Forelimb muscle (tissue), 1 donor: ENCODE measurements around the gene NTF3. TPM values are rescaled to one million over a fixed set of nuclear protein-coding genes. Genes with fewer than 3 reads are reported as not detected.
"Not testable (repeated sequence)": the region's sequence is repeated elsewhere in the genome, so short reads cannot be mapped to it uniquely, and the experiment has no call there.

Source experiments
- DNase-seq: peaks from one replicate; pipeline ENCODE4 v3.0.0-alpha.2; 2013; ENCODE audit warnings: low read depth
- polyA plus RNA-seq: library from polyadenylated mRNA; unstranded; fragments of 120-200 nt; gene quantifications from one replicate; pipeline ENCODE4 v1.2.1, GENCODE V29; 2013; ENCODE audit not compliant: insufficient read length

The NTF3 gene
- polyA plus RNA-seq, 1 donor, result 2.8 TPM

DNA sequence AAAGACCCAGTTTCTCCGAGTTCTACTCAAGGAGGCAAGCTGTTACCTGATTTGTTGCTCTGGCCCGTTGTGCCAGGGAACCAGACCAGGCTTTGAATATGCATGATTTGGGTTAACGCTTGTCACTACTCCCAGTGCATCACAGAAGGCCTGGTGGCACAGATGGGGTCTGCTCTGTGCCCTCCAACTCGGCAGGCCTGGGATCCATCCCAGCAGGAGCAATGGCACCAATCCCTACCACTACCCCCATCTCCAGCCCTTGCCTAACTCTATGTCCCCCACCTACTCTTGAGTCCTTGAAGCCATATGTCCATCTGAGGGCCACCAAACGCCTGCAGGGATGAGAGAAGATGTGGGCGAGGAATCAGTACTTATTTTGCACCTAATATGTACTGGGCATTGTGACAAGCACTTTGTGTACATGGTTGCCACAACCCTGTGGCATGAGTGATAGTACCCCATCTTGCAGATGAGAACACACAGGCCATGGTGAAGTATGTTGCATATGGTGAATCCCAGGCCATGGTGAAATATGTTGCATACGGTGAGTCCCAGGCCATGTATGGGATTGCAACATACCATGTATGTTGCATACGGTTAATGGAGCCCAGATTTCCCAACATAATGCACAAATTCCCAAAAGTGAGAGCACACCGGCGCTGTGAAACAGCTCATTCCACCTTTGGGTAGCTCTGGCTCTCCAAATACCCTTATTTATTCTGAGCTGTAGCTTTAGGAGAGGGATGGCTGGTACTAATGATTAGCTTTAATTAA, 102.7 kb downstream of the NTF3 start:
- no peak for DNase-seq

DNA sequence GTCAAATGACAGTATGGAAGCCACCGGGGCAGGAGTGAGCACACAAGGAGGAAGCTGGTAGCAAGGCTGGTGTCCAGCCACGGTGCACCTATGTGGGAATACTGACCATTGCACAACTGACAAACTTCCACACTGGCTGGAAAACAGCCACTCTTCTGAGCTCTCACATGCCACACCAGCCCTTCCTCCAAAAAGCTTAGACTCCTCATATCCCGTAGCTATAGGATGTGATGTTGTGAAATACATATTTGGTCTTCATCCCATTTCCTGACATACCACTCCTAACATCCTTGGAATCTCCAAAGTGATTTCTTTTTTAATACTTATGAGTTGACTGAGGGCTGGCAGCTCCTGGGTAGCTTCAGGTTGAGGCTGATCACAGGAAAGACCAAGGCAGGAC, 103.6 kb downstream of the NTF3 start:
- no peak for DNase-seq

GRCh38 chr12:5537026-5537615, 105.2 kb downstream of the NTF3 start:
- DNase-seq, result not testable (repeated sequence)

- DNase-seq, result no peak
Observed at GRCh38 chr12:5537771-5538170, 105.9 kb downstream of the NTF3 start.
